GM12872 (cell line): ENCODE data around the gene YIPF2.

Source experiments
- CTCF ChIP-seq: IDR thresholded peaks from 3 replicates; pipeline ENCODE4 v1.5.1; 2011; ENCODE audit warnings: low read depth, mild to moderate bottlenecking, low read length, moderate library complexity; ENCODE audit not compliant: insufficient read depth

YIPF2 gene

GRCh38 chr19:10924597-10924996 lies 3.8 kb downstream of the YIPF2 start:
- no peak for TF ChIP-seq CTCF

- TF ChIP-seq CTCF = no peak
Measured at GRCh38 chr19:10923260-10924112, 5.0 kb downstream of the YIPF2 start.

GRCh38 chr19:10922638-10923014 lies 5.8 kb downstream of the YIPF2 start:
- TF ChIP-seq CTCF = no peak

- TF ChIP-seq CTCF = no peak
Measured at GRCh38 chr19:10921910-10922637, 6.4 kb downstream of the YIPF2 start.

- TF ChIP-seq CTCF = no peak
Measured at GRCh38 chr19:10921199-10921909, 7.1 kb downstream of the YIPF2 start.

- TF ChIP-seq CTCF = no peak
Measured at GRCh38 chr19:10920781-10921180, 7.7 kb downstream of the YIPF2 start.

- TF ChIP-seq CTCF = no peak
Measured at GRCh38 chr19:10920288-10920655, 8.2 kb downstream of the YIPF2 start.
